ENCODE data around the gene RANBP1.
A peak's percentile ranks its signal among the peaks of the same experiment; 100 is the strongest.
"Not testable (repeated sequence)": the region's sequence is repeated elsewhere in the genome, so short reads cannot be mapped to it uniquely, and the experiment has no call there.

RANBP1 gene

GRCh38 chr22:20115691-20116375 lies at the start of gene RANBP1:
Gene RANBP1, plus strand, starts transcription at chr22:20116104. Its CDS starts 81 bp downstream, at chr22:20116185.
- DNase-seq (ENCODE audit: low read depth in 1 of 2, low spot score in 1 of 2): no peak

GRCh38 chr22:20066617-20067383 lies 49.1 kb upstream of the RANBP1 start:
- DNase-seq (ENCODE audit: low read depth in 1 of 2, low spot score in 1 of 2): no peak

GRCh38 chr22:20067384-20067682 lies 48.6 kb upstream of the RANBP1 start:
- DNase-seq (ENCODE audit: low read depth in 1 of 2, low spot score in 1 of 2): not testable (repeated sequence)

GRCh38 chr22:20068640-20069039 lies 47.3 kb upstream of the RANBP1 start:
- no peak for DNase-seq (ENCODE audit: low read depth in 1 of 2, low spot score in 1 of 2)

- no peak for DNase-seq (ENCODE audit: low read depth in 1 of 2, low spot score in 1 of 2)
Measured at GRCh38 chr22:20069331-20070042, 46.4 kb upstream of the RANBP1 start.

GRCh38 chr22:20071524-20071972 lies 44.4 kb upstream of the RANBP1 start:
- DNase-seq (ENCODE audit: low read depth in 1 of 2, low spot score in 1 of 2): no peak

GRCh38 chr22:20076627-20077172 lies 39.2 kb upstream of the RANBP1 start:
- no peak for DNase-seq (ENCODE audit: low read depth in 1 of 2, low spot score in 1 of 2)

GRCh38 chr22:20079745-20080444 lies 36.0 kb upstream of the RANBP1 start, which contains the start of gene DGCR8:
Gene DGCR8, plus strand, starts transcription at chr22:20080241. Its CDS starts 5,723 bp downstream, at chr22:20085964.
- peak; percentile 31 to 68 for DNase-seq (ENCODE audit: low read depth in 1 of 2, low spot score in 1 of 2)

GRCh38 chr22:20080445-20080775 lies 35.5 kb upstream of the RANBP1 start:
- peak; percentile 42 to 63 for DNase-seq (ENCODE audit: low read depth in 1 of 2, low spot score in 1 of 2)

GRCh38 chr22:20080776-20081654 lies 34.9 kb upstream of the RANBP1 start:
- no peak for DNase-seq (ENCODE audit: low read depth in 1 of 2, low spot score in 1 of 2)

- no peak for DNase-seq (ENCODE audit: low read depth in 1 of 2, low spot score in 1 of 2)
Measured at GRCh38 chr22:20083157-20083890, 32.6 kb upstream of the RANBP1 start.

GRCh38 chr22:20083891-20084546 lies 31.9 kb upstream of the RANBP1 start:
- DNase-seq (ENCODE audit: low read depth in 1 of 2, low spot score in 1 of 2): no peak

- DNase-seq (ENCODE audit: low read depth in 1 of 2, low spot score in 1 of 2): no peak
Measured at GRCh38 chr22:20084547-20085413, 31.1 kb upstream of the RANBP1 start.

GRCh38 chr22:20085651-20086050 lies 30.3 kb upstream of the RANBP1 start:
- no peak for DNase-seq (ENCODE audit: low read depth in 1 of 2, low spot score in 1 of 2)

GRCh38 chr22:20086101-20086599 lies 29.8 kb upstream of the RANBP1 start:
- DNase-seq (ENCODE audit: low read depth in 1 of 2, low spot score in 1 of 2): no peak

- no peak for DNase-seq (ENCODE audit: low read depth in 1 of 2, low spot score in 1 of 2)
Measured at GRCh38 chr22:20086763-20087162, 29.1 kb upstream of the RANBP1 start.

GRCh38 chr22:20087319-20088262 lies 28.3 kb upstream of the RANBP1 start:
- no peak for DNase-seq (ENCODE audit: low read depth in 1 of 2, low spot score in 1 of 2)
